ENCODE data around the gene CDK14.

Gene CDK14

DNA sequence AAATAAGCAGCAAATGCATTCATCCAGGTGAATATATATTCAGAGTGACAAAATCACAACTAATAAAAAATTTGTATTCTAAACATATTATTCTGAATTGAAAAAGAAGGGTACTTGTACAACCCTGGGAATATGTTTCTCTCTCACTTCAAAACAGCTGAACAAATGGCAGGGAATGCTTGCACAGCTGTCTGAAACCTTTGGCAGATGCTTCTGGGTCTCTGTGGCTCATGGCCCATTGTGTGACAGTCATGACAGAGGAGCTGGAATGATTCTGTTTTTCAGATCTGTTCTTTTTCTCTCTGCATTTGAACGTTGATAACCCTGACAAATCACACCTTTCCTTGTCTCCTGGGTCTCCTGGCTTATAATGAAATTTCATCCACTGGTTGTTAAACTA is 392.4 kb downstream of the CDK14 start:
- Mint-ChIP-seq H3K27me3 (no peaks in the 10 kb centered on the region), H3K4me3 (no peak overlapping the region), H3K4me1 (ENCODE audit: low read depth) (no peaks in the 10 kb centered on the region), H3K36me3 (ENCODE audit: low read depth) (no peaks in the 10 kb centered on the region), H3K9me3 (peaks cover 7% of the 10 kb centered on the region), H3K27ac (no peak overlapping the region)
- intact Hi-C loops (cut with micrococcal nuclease) = no loop called here

- no peaks in the 10 kb centered on the region for H3K36me3 Mint-ChIP-seq (ENCODE audit: low read depth)
- H3K4me1 Mint-ChIP-seq (ENCODE audit: low read depth) = peaks cover 3% of the 10 kb centered on the region
- intact Hi-C loops (cut with micrococcal nuclease) = no loop called here
These were observed 393.1 kb downstream of the CDK14 start for GRCh38 chr7:90988996-90989765.

DNA sequence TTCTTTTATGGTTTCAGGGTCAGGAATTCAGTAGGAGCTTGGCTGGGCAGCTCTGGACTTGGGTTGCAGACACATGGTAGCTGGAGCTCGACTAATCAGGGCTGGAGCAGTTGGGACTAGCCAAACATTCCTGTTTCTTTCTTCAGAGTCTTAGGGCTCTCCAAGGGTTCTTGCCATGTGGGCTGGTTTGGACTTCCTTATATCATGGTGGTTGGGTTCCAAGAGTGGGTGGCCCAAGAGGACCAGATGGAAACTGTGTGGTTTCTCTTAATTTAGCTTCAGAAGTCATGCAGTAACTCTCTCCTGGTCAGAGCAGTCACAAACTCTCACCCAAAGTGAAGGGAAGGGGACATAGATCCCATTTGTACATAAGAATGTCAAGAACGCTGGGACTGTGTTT is 398.0 kb downstream of the CDK14 start:
- intact Hi-C loops (cut with micrococcal nuclease) = no loop called here
- H3K4me3 Mint-ChIP-seq = no peak overlapping the region
- no peaks in the 10 kb centered on the region for H3K27me3 Mint-ChIP-seq
- H3K36me3 Mint-ChIP-seq (ENCODE audit: low read depth) = no peaks in the 10 kb centered on the region
- peaks cover 8% of the 10 kb centered on the region for H3K9me3 Mint-ChIP-seq
- H3K4me1 Mint-ChIP-seq (ENCODE audit: low read depth) = peaks cover 9% of the 10 kb centered on the region
- H3K27ac Mint-ChIP-seq = no peak overlapping the region

More at GRCh38 chr7:90988996-90989765, 393.1 kb downstream of the CDK14 start:
- Mint-ChIP-seq H3K4me3 (no peak overlapping the region), H3K9me3 (peaks cover 8% of the 10 kb centered on the region), H3K27ac (no peak overlapping the region), H3K27me3 (no peaks in the 10 kb centered on the region)

DNA sequence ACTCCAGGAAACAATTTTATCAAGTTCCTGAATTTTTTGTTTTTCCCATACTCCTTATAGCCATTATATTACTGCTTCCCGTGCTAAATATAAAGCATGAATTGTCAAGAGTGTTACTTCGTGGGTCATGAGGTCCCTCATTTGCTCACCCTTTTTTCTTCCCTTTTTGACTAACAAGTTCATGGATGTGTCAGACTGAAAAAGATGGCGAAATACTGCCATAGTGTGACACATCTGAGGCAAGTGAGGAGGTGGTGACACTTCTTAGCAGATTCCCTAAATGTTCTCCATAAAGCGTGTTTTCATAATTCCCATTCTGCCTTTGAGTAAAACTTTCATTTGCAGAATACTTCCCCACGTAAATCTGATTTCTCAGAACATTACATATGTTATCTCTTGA is 398.5 kb downstream of the CDK14 start:
- intact Hi-C loops (cut with micrococcal nuclease) = no loop called here
- no peaks in the 10 kb centered on the region for H3K36me3 Mint-ChIP-seq (ENCODE audit: low read depth)
- H3K9me3 Mint-ChIP-seq = peaks cover 8% of the 10 kb centered on the region
- H3K4me3 Mint-ChIP-seq = no peak overlapping the region
- no peak overlapping the region for H3K27ac Mint-ChIP-seq
- H3K4me1 Mint-ChIP-seq (ENCODE audit: low read depth) = peaks cover 9% of the 10 kb centered on the region
- no peaks in the 10 kb centered on the region for H3K27me3 Mint-ChIP-seq

GRCh38 chr7:90995996-90996395 is 399.9 kb downstream of the CDK14 start:
- Mint-ChIP-seq H3K27ac (no peak overlapping the region), H3K4me1 (ENCODE audit: low read depth) (peaks cover 9% of the 10 kb centered on the region), H3K4me3 (no peak overlapping the region), H3K36me3 (ENCODE audit: low read depth) (no peaks in the 10 kb centered on the region), H3K27me3 (no peaks in the 10 kb centered on the region), H3K9me3 (peaks cover 8% of the 10 kb centered on the region)
- intact Hi-C loops (cut with micrococcal nuclease) = no loop called here

GRCh38 chr7:90999989-91000979 is 404.2 kb downstream of the CDK14 start:
- H3K4me1 Mint-ChIP-seq (ENCODE audit: low read depth) = no peaks in the 10 kb centered on the region
- H3K27me3 Mint-ChIP-seq = no peaks in the 10 kb centered on the region
- no peak overlapping the region for H3K4me3 Mint-ChIP-seq
- H3K27ac Mint-ChIP-seq = no peak overlapping the region
- H3K36me3 Mint-ChIP-seq (ENCODE audit: low read depth) = no peaks in the 10 kb centered on the region
- peaks cover 13% of the 10 kb centered on the region for H3K9me3 Mint-ChIP-seq
- intact Hi-C loops (cut with micrococcal nuclease) = no loop called here

DNA sequence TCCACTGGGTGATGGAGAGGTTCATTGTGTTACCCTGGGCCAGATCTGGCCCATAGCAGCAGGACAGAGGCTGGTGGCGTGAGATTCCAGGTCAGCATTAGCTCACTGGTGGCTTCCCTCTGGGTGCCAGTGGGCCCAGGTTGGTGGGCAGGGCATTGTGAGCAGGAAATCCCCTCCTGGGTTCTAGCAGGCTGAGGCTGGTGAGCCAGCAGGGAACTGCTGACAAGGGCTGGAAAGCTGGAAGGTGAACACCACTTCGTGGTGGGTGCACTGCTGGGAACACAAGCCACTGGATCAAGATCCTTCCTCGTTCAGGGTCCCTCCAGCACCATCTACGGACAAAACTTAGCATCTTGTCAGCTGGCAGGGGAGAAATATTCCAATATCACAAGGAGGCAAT is 408.9 kb downstream of the CDK14 start:
- Mint-ChIP-seq H3K27me3 (no peaks in the 10 kb centered on the region), H3K36me3 (ENCODE audit: low read depth) (no peaks in the 10 kb centered on the region), H3K27ac (no peak overlapping the region), H3K4me3 (no peak overlapping the region), H3K4me1 (ENCODE audit: low read depth) (no peaks in the 10 kb centered on the region), H3K9me3 (peaks cover 13% of the 10 kb centered on the region)
- intact Hi-C loops (cut with micrococcal nuclease) = no loop called here

DNA sequence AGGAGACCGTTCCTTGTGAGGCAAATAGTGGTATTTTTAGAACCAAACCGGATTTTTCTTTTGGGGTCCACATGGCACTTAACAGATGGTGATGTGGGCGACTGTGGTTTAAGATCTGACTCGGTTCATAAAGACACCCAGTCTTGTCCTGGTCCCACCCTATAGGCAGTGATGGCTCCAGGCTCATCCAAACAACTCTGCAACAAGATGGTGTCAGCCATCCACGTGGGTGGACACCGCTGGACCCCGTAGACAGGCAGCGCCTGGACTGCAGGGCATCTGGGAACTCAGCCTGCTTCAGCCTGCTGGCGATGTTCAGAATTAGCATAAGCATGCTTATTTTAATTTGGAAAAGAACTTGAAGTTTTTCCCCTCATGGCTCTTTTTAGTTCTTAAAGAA is 409.7 kb downstream of the CDK14 start:
- Mint-ChIP-seq H3K27ac (no peak overlapping the region), H3K4me3 (no peak overlapping the region), H3K36me3 (ENCODE audit: low read depth) (no peaks in the 10 kb centered on the region), H3K27me3 (no peaks in the 10 kb centered on the region), H3K4me1 (ENCODE audit: low read depth) (no peaks in the 10 kb centered on the region), H3K9me3 (peaks cover 13% of the 10 kb centered on the region)
- intact Hi-C loops (cut with micrococcal nuclease) = no loop called here

DNA sequence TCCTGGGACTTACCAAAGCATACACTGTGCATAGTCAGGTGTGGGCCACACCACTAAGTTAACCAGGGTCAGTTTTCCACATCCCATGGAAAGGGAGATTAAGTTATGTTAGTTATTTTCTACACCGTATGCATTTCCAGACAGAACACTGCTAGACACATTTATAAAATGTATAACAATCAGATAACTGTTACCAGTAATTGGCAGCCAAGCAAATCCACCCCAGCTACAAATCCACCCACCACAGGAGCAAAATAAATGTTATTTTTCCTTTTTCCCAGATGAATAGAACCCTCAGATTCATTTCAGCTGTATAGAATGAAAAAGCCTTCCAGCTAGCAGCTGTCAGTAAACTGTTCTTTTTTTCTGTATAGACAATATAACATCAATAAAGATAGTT is 411.2 kb downstream of the CDK14 start:
- H3K4me1 Mint-ChIP-seq (ENCODE audit: low read depth) = no peaks in the 10 kb centered on the region
- no peaks in the 10 kb centered on the region for H3K27me3 Mint-ChIP-seq
- no peak overlapping the region for H3K4me3 Mint-ChIP-seq
- H3K27ac Mint-ChIP-seq = no peak overlapping the region
- no peaks in the 10 kb centered on the region for H3K36me3 Mint-ChIP-seq (ENCODE audit: low read depth)
- intact Hi-C loops (cut with micrococcal nuclease) = no loop called here
- H3K9me3 Mint-ChIP-seq = peaks cover 13% of the 10 kb centered on the region

- no peak overlapping the region for H3K4me3 Mint-ChIP-seq
- H3K27ac Mint-ChIP-seq = no peak overlapping the region
- no peaks in the 10 kb centered on the region for H3K36me3 Mint-ChIP-seq (ENCODE audit: low read depth)
- intact Hi-C loops (cut with micrococcal nuclease) = no loop called here
- no peaks in the 10 kb centered on the region for H3K4me1 Mint-ChIP-seq (ENCODE audit: low read depth)
- H3K9me3 Mint-ChIP-seq = peaks cover 4% of the 10 kb centered on the region
- H3K27me3 Mint-ChIP-seq = no peaks in the 10 kb centered on the region
These were observed 417.0 kb downstream of the CDK14 start for GRCh38 chr7:91013078-91013477.

DNA sequence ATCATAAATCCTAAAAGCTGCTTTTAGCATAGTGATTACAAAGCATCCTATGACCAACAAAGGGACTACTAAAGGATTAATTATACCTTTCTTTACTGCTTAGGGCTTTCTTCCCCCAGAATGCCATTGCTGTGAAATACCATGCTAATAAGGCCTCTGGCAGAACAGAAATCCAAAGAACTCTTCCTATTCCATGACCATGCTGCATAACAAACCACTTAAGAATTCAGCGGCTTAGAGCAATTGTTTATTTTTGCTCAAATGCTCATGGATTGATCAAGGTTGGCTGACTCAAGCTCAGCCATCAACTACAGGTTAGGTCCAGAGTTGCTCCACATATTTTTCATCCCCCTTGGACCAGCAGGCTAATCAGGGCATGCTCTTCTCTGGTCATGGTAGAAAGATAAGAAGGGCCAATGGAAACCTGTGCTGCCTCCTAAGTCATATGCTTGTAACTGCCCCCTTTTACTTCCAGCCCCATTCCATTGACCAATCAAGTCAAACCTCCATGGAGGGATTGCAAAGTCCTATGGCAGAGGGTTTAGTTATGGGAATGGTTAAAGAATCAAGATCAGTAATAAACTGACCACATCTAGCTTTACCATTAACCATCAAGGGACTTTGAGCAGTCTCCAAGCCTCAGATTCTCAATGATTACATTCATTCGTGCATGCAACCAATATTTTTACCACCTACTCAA is 423.7 kb downstream of the CDK14 start:
- Mint-ChIP-seq H3K4me1 (ENCODE audit: low read depth) (no peaks in the 10 kb centered on the region), H3K27me3 (no peaks in the 10 kb centered on the region), H3K9me3 (peaks cover 14% of the 10 kb centered on the region), H3K36me3 (ENCODE audit: low read depth) (no peaks in the 10 kb centered on the region), H3K27ac (no peak overlapping the region), H3K4me3 (no peak overlapping the region)
- intact Hi-C loops (cut with micrococcal nuclease) = no loop called here

DNA sequence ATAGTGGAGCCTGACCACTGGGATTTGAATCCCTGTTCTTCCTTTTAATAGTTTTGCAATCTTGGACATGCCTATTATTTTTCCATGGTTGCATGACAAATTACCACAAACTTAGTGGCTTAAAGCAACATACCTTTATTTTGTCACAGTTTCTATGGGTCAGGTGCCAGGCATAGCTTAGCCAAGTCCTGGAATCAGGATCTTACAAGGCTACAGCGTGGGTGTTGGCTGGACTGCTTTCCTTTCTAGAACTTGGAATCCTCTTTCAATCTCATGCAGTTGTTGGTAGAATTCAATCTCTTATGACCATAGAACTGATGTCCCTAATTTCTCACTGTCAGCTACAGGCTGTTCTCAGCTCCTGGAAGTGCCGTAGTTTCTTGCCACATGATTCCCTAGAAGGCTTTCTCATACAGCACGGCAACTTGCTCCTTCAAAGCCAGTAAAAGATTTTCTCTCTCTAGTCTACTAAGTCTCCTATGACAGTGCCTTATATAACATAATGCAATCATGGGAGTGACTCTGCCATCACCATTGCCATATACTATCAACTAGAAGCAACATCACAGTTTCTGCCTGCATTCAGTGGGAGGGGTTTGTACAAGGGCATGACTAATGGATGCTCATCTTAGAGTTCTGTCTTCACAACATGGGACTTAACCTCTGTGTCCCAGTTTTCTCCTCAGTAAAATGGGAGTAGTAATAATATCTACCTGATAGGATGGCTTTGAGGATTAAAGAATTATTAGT is 424.7 kb downstream of the CDK14 start:
- Mint-ChIP-seq H3K9me3 (peaks cover 14% of the 10 kb centered on the region), H3K36me3 (ENCODE audit: low read depth) (no peaks in the 10 kb centered on the region), H3K27me3 (no peaks in the 10 kb centered on the region), H3K4me3 (no peak overlapping the region), H3K4me1 (ENCODE audit: low read depth) (no peaks in the 10 kb centered on the region), H3K27ac (no peak overlapping the region)
- intact Hi-C loops (cut with micrococcal nuclease) = no loop called here

DNA sequence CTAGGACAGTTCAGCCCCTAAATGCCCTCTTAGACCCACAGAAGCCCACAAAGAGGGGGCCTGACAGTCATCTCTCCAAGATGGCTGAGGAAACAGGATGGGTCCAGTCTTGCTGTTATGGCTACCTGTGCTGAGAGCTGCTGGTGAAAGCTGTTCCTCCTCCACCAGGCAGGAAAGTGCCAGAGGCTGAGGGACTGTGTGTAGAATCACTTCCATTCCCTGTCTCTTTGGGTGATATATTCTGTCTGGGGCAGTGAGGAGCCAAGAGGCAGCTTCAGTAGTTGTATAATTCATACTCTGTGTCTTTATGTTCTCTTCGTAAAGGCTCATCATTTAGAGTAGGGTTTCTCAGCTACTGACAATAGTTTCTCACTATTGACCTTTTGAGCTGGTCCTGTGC is 425.8 kb downstream of the CDK14 start:
- H3K9me3 Mint-ChIP-seq = peaks cover 14% of the 10 kb centered on the region
- no peaks in the 10 kb centered on the region for H3K36me3 Mint-ChIP-seq (ENCODE audit: low read depth)
- H3K27me3 Mint-ChIP-seq = no peaks in the 10 kb centered on the region
- no peaks in the 10 kb centered on the region for H3K4me1 Mint-ChIP-seq (ENCODE audit: low read depth)
- no peak overlapping the region for H3K27ac Mint-ChIP-seq
- no peak overlapping the region for H3K4me3 Mint-ChIP-seq
- intact Hi-C loops (cut with micrococcal nuclease) = no loop called here

All from dendritic cell treated with granulocyte-macrophage colony-stimulating factor and Interleukin-4, amounts not matched to agents 40 ng/mL and 50 ng/mL, for 4 days (primary cell).